Heart left ventricle (tissue), 13 donors: Measurements from ENCODE around the gene IL6R.

Experiments
- CTCF ChIP-seq, 12 donors: fragments of 200-600 bp; sonication (generic) in 4 of 12; IDR thresholded peaks; one replicate each; pipeline versions ENCODE4 v1.5.0 to v1.8.0; 2018 to 2022; ENCODE audit warnings: antibody characterized with exemption in 12 of 12, mild to moderate bottlenecking in 5 of 12
- POLR2A ChIP-seq, 2 donors: fragments of 450-650 bp; IDR thresholded peaks; one replicate each; pipeline ENCODE4 v1.6.1; 2017; ENCODE audit warnings: antibody characterized with exemption in 2 of 2, mild to moderate bottlenecking in 2 of 2, moderate library complexity in 2 of 2
- donor health status: ischemic (EF 13 %, LVEDD 7.1; RV severe dilation, severe dysfunction).
- donor health status: DM: no; HTN: yes; CAD: no.
- donor health status: DM: no; HTN: no; CAD: no.
- donor health status: ischemic (EF 25% LVEDD 6.9; RV normal size, moderate dysfunction).
- donor health status: ischemic (EF 25% LVEDD 5.7; RV mildly dilated, moderate dysfunction).
- donor health status: ischemic (EF 35%, LVEDD 5.7; RV mildly dilated, moderate dysfunction).
- donor health status: nonischemic (EF 11% LVEDD 7.7; RV severe dilation, severe dysfunction).
- donor health status: DM: yes; HTN: yes; CAD: no.
- donor health status: PGD.
- donor health status: ischemic (EF 29% LVEDD 5.4; RV normal size, mild dysfunction).
- donor health status: nonischemic (EF 23%, LVEDD 6.1; RV moderate dilation, normal function).

GRCh38 chr1:154416471-154417337 is 11.6 kb downstream of the IL6R start:
- TF ChIP-seq CTCF (IDR thresholded peaks at IDR 0.05), result no peak
- no peak for TF ChIP-seq POLR2A (IDR thresholded peaks at IDR 0.05)
